Left lung (tissue), 10 donors: ENCODE measurements around the gene FHIT. TPM values are rescaled to one million over a fixed set of nuclear protein-coding genes. Genes with fewer than 3 reads are reported as not detected.

Source experiments
- ATAC-seq: fragments of 200-7000 bp; cut with Tn5 transposase; one replicate; pipeline ENCODE4 v1.9.1; 2020; ENCODE audit warnings: moderate library complexity
- DNase-seq, 4 donors: peaks; one replicate each; pipeline ENCODE4 v3.0.0-alpha.2; 2013 to 2020
- H3K27ac ChIP-seq, 2 donors: fragments of 200-600 bp; sonication (generic) in 1 of 2; one replicate each; pipeline versions ENCODE4 v1.5.0 to v1.8.0; 2020 to 2021
- H3K27me3 ChIP-seq, 2 donors: fragments of 200-600 bp; sonication (generic) in 1 of 2; one replicate each; pipeline versions ENCODE4 v1.5.0 to v1.8.0; 2020 to 2021
- H3K36me3 ChIP-seq, 2 donors: fragments of 200-600 bp; sonication (generic) in 1 of 2; one replicate each; pipeline versions ENCODE4 v1.5.0 to v1.8.0; 2020 to 2021
- H3K4me1 ChIP-seq, 2 donors: fragments of 200-600 bp; one replicate each; pipeline ENCODE4 v1.8.0; 2021
- H3K4me3 ChIP-seq, 2 donors: fragments of 200-600 bp; sonication (generic) in 1 of 2; one replicate each; pipeline versions ENCODE4 v1.5.0 to v1.8.0; 2020 to 2021; ENCODE audit warnings: mild to moderate bottlenecking in 1 of 2
- H3K9me3 ChIP-seq, 2 donors: fragments of 200-600 bp; sonication (generic) in 1 of 2; one replicate each; pipeline versions ENCODE4 v1.5.0 to v1.8.0; 2020 to 2021
- intact Hi-C, 2 donors: fragments of 100-400 bp; cut with DNase I; formaldehyde crosslinking; loops; one replicate each; pipeline versions ENCODE4 v1.11.2 to v1.14.2; 2022
- polyA plus RNA-seq, 6 donors: library from polyadenylated mRNA; unstranded; fragments of 120-200 nt; gene quantifications; one replicate each; pipeline ENCODE4 v1.2.1, GENCODE V29; 2013; ENCODE audit not compliant: insufficient read length in 6 of 6
- total RNA-seq, 2 donors: library from RNA; stranded (reverse); fragmentation: NEBNext Ultra II Directional; extraction: Animal tissue kit (Norgen Biotek cat#: 25700); gene quantifications; one replicate each; pipeline ENCODE4 v1.2.1, GENCODE V29; 2021
- TF ChIP-seq, protein P1 (sequence below), 2 donors: fragments of 200-600 bp; sonication (generic) in 1 of 2; IDR thresholded peaks; one replicate each; pipeline versions ENCODE4 v1.5.0 to v1.8.0; 2021; ENCODE audit warnings: antibody characterized with exemption in 2 of 2
- donor health status: DM: no; HTN: yes; CAD: no.
- donor health status: DM: no; HTN: no; CAD: no.

FHIT gene
- total and polyA plus RNA-seq, 8 donors, result 8.5 to 16.3 (median 9.7) TPM

DNA sequence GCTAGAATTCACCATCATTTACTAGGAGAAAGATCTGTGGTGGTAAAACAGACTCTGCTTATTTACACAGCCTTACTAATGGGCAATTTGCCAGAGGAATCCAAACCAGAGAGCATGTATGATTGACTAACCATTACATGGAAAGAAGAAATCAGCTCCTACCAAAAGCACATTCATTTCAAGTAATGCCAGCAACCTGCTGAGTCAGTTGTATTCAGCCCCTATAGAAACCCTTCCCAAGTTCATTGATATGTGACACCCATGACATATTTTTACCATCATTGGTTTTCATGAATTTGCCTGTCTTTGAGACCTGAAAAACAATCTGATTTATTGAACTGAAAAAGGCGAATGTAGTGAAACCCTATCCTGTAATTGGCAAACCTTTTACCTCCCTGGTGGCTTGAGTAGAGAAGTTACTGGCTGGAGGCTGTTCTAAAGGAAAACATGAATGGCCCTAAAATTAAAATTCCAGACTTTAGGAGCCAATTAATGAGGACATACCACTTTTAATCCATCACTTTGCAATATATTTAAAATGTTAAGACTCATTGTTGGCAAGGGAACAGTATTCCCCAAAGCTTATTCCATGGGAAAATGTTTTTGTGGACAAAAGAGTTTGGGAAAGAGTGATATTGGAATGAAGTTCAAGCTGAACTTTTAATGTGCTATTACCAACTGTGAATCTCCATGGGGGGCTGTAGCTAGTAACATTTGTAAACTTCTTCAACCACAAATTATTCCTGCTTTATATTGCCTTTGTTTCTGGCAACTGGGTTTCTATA lies 542.9 kb downstream of the FHIT start:
- H3K9me3 ChIP-seq, result peaks cover 0 to 8% of the 10 kb centered on the region in 2 donors
- DNase-seq (no peak), ATAC-seq (no peak)
- H3K36me3 ChIP-seq, result no peaks in the 10 kb centered on the region
- TF ChIP-seq, protein P1, sequence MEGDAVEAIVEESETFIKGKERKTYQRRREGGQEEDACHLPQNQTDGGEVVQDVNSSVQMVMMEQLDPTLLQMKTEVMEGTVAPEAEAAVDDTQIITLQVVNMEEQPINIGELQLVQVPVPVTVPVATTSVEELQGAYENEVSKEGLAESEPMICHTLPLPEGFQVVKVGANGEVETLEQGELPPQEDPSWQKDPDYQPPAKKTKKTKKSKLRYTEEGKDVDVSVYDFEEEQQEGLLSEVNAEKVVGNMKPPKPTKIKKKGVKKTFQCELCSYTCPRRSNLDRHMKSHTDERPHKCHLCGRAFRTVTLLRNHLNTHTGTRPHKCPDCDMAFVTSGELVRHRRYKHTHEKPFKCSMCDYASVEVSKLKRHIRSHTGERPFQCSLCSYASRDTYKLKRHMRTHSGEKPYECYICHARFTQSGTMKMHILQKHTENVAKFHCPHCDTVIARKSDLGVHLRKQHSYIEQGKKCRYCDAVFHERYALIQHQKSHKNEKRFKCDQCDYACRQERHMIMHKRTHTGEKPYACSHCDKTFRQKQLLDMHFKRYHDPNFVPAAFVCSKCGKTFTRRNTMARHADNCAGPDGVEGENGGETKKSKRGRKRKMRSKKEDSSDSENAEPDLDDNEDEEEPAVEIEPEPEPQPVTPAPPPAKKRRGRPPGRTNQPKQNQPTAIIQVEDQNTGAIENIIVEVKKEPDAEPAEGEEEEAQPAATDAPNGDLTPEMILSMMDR (IDR thresholded peaks at IDR 0.05), result no peak
- H3K27ac ChIP-seq, result no peak overlapping the region
- H3K4me3 ChIP-seq, result no peak overlapping the region
- intact Hi-C loops, result no loop called here
- H3K27me3 ChIP-seq, result no peaks in the 10 kb centered on the region
- no peaks in the 10 kb centered on the region for H3K4me1 ChIP-seq

DNA sequence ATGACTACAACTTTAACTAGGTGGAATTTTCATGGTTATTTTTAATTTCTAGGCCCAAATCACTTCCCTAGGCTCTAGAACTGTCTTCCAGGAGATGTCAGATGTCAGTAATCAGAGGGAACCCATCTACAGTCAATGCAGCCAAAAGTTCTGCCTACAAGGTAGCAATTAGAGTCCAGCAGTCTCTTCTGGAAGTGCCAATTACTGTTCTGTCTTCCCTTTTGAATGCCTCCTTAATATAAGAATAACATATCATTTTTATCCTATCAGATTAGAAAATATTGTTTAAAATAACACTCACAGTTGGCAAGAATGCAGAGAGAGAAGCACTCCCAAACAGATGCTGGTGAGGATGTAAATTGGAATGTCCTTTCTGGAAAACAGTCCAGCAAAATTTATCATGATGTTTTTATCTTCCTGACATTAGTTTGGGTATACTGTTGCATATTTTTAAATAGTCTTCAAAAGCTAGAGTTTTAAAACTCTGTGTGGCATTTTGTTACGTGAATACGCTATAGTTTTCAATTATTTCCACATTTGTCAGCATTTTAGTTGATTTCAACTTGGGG lies 543.7 kb downstream of the FHIT start:
- peaks cover 0 to 8% of the 10 kb centered on the region in 2 donors for H3K9me3 ChIP-seq
- TF ChIP-seq, protein P1 (IDR thresholded peaks at IDR 0.05), result no peak
- no peaks in the 10 kb centered on the region for H3K4me1 ChIP-seq
- H3K27me3 ChIP-seq, result no peaks in the 10 kb centered on the region
- no peak overlapping the region for H3K27ac ChIP-seq
- intact Hi-C loops, result no loop called here
- DNase-seq (no peak), ATAC-seq (no peak)
- H3K36me3 ChIP-seq, result no peaks in the 10 kb centered on the region
- H3K4me3 ChIP-seq, result no peak overlapping the region

GRCh38 chr3:60703956-60704736 lies 547.1 kb downstream of the FHIT start:
- Histone ChIP-seq H3K27ac (no peak overlapping the region), H3K9me3 (peaks cover 0 to 5% of the 10 kb centered on the region in 2 donors), H3K27me3 (no peaks in the 10 kb centered on the region), H3K4me3 (no peak overlapping the region), H3K36me3 (no peaks in the 10 kb centered on the region), H3K4me1 (no peaks in the 10 kb centered on the region)
- DNase-seq (no peak), ATAC-seq (no peak)
- intact Hi-C loops, result no loop called here
- TF ChIP-seq, protein P1 (IDR thresholded peaks at IDR 0.05), result no peak

GRCh38 chr3:60703008-60703407 lies 548.2 kb downstream of the FHIT start:
- peaks cover 0 to 5% of the 10 kb centered on the region in 2 donors for H3K9me3 ChIP-seq
- ATAC-seq (no peak), DNase-seq (no peak)

More at GRCh38 chr3:60703008-60703407, 548.2 kb downstream of the FHIT start:
- Histone ChIP-seq H3K27ac (no peak overlapping the region), H3K27me3 (no peaks in the 10 kb centered on the region), H3K4me3 (no peak overlapping the region), H3K36me3 (no peaks in the 10 kb centered on the region), H3K4me1 (no peaks in the 10 kb centered on the region)
- intact Hi-C loops, result no loop called here
- TF ChIP-seq, protein P1 (IDR thresholded peaks at IDR 0.05), result no peak
